GM08714 (cell line): ENCODE data around the gene ZNF516.

ENCODE experiments used
- H3K4me3 ChIP-seq: fragments of 200-500 bp; sonication (Bioruptor generic); 2 replicates; pipeline ENCODE4 v1.5.1; 2014; ENCODE audit warnings: mild to moderate bottlenecking, low read length, inconsistent platforms
- ZNF274 ChIP-seq: IDR thresholded peaks from 2 replicates; pipeline ENCODE4 v1.6.1; 2012; ENCODE audit warnings: mild to moderate bottlenecking, low read depth, low read length

Gene ZNF516

GRCh38 chr18:76444446-76445105, 50.5 kb downstream of the ZNF516 start:
- no peak overlapping the region for H3K4me3 ChIP-seq
- no peak for TF ChIP-seq ZNF274

GRCh38 chr18:76443519-76444445, 51.3 kb downstream of the ZNF516 start:
- no peak overlapping the region for H3K4me3 ChIP-seq
- no peak for TF ChIP-seq ZNF274

- no peak overlapping the region for H3K4me3 ChIP-seq
- TF ChIP-seq ZNF274: no peak
Measured at GRCh38 chr18:76442413-76443171, 52.5 kb downstream of the ZNF516 start.

- no peak for TF ChIP-seq ZNF274
- no peak overlapping the region for H3K4me3 ChIP-seq
Measured at GRCh38 chr18:76441668-76442412, 53.2 kb downstream of the ZNF516 start.

GRCh38 chr18:76441002-76441667, 53.9 kb downstream of the ZNF516 start:
- TF ChIP-seq ZNF274: no peak
- H3K4me3 ChIP-seq: no peak overlapping the region

- TF ChIP-seq ZNF274: no peak
- H3K4me3 ChIP-seq: no peak overlapping the region
Measured at GRCh38 chr18:76437910-76438309, 57.1 kb downstream of the ZNF516 start.

GRCh38 chr18:76437011-76437410, 58.0 kb downstream of the ZNF516 start:
- H3K4me3 ChIP-seq: no peak overlapping the region
- no peak for TF ChIP-seq ZNF274

GRCh38 chr18:76436342-76436741, 58.7 kb downstream of the ZNF516 start:
- no peak for TF ChIP-seq ZNF274
- H3K4me3 ChIP-seq: no peak overlapping the region

GRCh38 chr18:76435316-76435989, 59.6 kb downstream of the ZNF516 start:
- H3K4me3 ChIP-seq: no peak overlapping the region
- no peak for TF ChIP-seq ZNF274

GRCh38 chr18:76434452-76434851, 60.6 kb downstream of the ZNF516 start:
- TF ChIP-seq ZNF274: no peak

GRCh38 chr18:76433788-76434187, 61.3 kb downstream of the ZNF516 start:
- no peak for TF ChIP-seq ZNF274
- no peak overlapping the region for H3K4me3 ChIP-seq

More at GRCh38 chr18:76434452-76434851, 60.6 kb downstream of the ZNF516 start:
- no peak overlapping the region for H3K4me3 ChIP-seq

GRCh38 chr18:76432970-76433767, 61.9 kb downstream of the ZNF516 start:
- TF ChIP-seq ZNF274: no peak

More at GRCh38 chr18:76432970-76433767, 61.9 kb downstream of the ZNF516 start:
- no peak overlapping the region for H3K4me3 ChIP-seq
